ENCODE results near the gene INO80.

INO80 gene

DNA sequence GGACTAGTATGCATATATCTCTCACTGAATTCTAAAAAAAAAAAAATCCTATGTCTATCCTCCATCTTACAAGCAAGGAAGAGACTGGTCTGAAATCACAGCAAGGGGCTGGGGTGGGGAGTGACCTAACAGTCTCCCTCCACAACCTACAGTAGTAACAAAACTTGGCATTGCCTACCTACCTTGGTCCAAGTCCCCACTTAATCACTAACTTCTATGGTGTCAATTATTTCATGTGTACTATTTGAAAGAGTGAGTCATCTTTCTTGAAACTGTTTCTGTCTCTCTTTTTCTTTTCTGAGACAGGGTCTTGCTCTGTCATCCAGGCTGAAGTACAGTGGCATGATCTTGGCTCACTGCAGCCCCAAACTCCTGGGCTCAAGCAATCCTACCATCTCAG is 126.0 kb downstream of the INO80 start:
- H4K20me1 ChIP-seq (ENCODE audit: insufficient read depth) = no peaks in the 10 kb centered on the region
- H3K4me3 ChIP-seq (IDR thresholded peaks at IDR 0.05; ENCODE audit: insufficient read depth, low read depth, low read length) = no peak overlapping the region
- H3K4me2 ChIP-seq = no peak overlapping the region
- peaks cover 4% of the 10 kb centered on the region for H3K4me1 ChIP-seq (ENCODE audit: low read depth, poor library complexity, severe bottlenecking)
- no peak overlapping the region for H2AFZ ChIP-seq (ENCODE audit: low read depth)
- H3K27ac ChIP-seq = no peak overlapping the region
- no peaks in the 10 kb centered on the region for H3K79me2 ChIP-seq (ENCODE audit: insufficient read depth, low read depth)
- no peaks in the 10 kb centered on the region for H3K27me3 ChIP-seq (ENCODE audit: insufficient read depth, low read depth)
- H3K36me3 ChIP-seq (ENCODE audit: insufficient read depth) = peaks cover 3% of the 10 kb centered on the region; the same call in 1 of the 2 replicates
- H3K9ac ChIP-seq = no peak overlapping the region
- TF ChIP-seq CTCF (conservative IDR thresholded peaks at IDR 0.05; ENCODE audit: low read depth, low read length) = no peak

DNA sequence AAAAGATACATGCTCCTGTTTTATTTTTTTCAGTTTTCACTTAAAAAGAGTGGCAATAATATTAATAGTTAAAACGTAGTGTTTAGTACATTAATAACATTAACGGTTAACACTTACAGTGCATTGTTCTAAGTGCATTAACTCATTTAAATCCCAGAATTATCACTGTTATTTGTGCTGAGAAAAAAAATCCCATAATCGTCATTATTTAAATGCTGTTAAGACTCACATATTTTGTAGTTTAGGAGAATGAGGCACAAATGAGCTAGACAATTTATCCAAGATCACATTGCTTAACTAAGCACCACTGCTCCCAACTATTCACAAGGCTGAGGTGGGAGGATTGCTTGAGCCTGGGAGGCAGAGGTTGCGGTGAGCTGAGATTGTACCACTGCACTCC is 127.9 kb downstream of the INO80 start:
- TF ChIP-seq CTCF (conservative IDR thresholded peaks at IDR 0.05; ENCODE audit: low read depth, low read length) = no peak
- H3K36me3 ChIP-seq (ENCODE audit: insufficient read depth) = peaks cover 10% of the 10 kb centered on the region; the same call in 1 of the 2 replicates

DNA sequence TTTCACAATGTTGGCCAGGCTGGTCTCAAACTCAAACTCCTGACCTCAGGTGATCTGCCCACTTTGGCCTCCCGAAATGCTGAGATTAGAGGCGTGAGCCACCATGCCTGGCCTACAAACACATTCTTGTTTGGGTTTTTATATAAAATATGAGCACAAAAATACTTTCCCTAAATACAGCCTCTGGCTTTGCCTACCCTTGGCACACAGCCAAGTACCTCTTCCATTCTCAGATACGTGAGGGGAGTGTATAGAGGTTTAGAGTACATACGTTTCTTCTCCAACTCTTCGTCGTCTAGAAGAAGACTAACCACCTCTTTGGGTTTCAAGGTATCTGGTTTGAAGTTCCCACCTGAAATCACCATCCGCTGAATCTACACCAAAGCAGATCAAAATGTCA is 129.3 kb downstream of the INO80 start:
- H3K27ac ChIP-seq = no peak overlapping the region
- H3K79me2 ChIP-seq (ENCODE audit: insufficient read depth, low read depth) = no peaks in the 10 kb centered on the region
- H3K27me3 ChIP-seq (ENCODE audit: insufficient read depth, low read depth) = no peaks in the 10 kb centered on the region
- no peak overlapping the region for H2AFZ ChIP-seq (ENCODE audit: low read depth)
- peaks cover 4% of the 10 kb centered on the region for H3K4me1 ChIP-seq (ENCODE audit: low read depth, poor library complexity, severe bottlenecking)
- no peak overlapping the region for H3K4me2 ChIP-seq
- peaks cover 10% of the 10 kb centered on the region; the same call in 1 of the 2 replicates for H3K36me3 ChIP-seq (ENCODE audit: insufficient read depth)
- H4K20me1 ChIP-seq (ENCODE audit: insufficient read depth) = no peaks in the 10 kb centered on the region
- no peak overlapping the region for H3K4me3 ChIP-seq (IDR thresholded peaks at IDR 0.05; ENCODE audit: insufficient read depth, low read depth, low read length)
- no peak overlapping the region for H3K9ac ChIP-seq
- TF ChIP-seq CTCF (conservative IDR thresholded peaks at IDR 0.05; ENCODE audit: low read depth, low read length) = no peak

More for the DNA sequence above, 127.9 kb downstream of the INO80 start:
- H3K9ac ChIP-seq = no peak overlapping the region
- H3K79me2 ChIP-seq (ENCODE audit: insufficient read depth, low read depth) = no peaks in the 10 kb centered on the region
- peaks cover 4% of the 10 kb centered on the region for H3K4me1 ChIP-seq (ENCODE audit: low read depth, poor library complexity, severe bottlenecking)
- H3K27ac ChIP-seq = no peak overlapping the region
- no peaks in the 10 kb centered on the region for H4K20me1 ChIP-seq (ENCODE audit: insufficient read depth)
- H3K4me2 ChIP-seq = no peak overlapping the region
- H2AFZ ChIP-seq (ENCODE audit: low read depth) = no peak overlapping the region
- no peak overlapping the region for H3K4me3 ChIP-seq (IDR thresholded peaks at IDR 0.05; ENCODE audit: insufficient read depth, low read depth, low read length)
- no peaks in the 10 kb centered on the region for H3K27me3 ChIP-seq (ENCODE audit: insufficient read depth, low read depth)

DNA sequence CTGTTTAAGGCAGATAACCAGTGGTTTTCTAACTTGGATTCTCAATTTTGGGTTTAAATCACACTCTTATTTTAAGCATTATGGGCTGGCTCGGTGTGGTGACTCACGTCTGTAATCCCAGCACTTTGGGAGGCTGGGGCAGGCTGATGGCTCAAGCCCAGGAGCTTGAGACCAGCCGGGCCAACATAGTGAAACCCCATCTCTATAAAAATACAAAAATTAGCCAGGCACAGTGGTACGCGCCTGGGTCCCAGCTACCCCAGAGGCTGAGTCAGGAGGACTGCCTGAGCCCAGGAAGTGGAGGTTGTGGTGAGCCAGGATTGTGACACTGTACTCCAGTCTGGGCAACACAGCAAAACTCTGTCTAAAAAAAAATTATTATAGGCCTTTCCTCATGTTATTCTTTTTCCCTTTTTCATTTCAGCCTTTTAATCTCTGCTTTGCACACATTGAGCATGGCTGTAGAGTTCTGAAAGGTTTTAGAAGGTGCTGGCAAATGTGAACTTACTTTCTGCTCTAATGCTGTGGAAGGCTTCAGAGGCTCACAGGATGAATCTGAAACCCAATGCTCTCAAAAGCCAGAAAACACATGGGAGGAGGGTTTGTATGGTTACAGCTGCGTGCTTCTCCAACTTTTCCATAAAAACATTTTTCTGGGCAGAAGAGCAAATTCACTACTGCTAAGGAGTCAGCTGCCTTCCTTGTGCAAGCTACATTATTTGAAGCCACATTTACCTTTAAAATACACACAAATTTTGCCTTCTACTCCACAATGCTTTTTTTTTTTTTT is 130.3 kb downstream of the INO80 start:
- H3K4me3 ChIP-seq (IDR thresholded peaks at IDR 0.05; ENCODE audit: insufficient read depth, low read depth, low read length) = no peak overlapping the region
- no peak overlapping the region for H3K27ac ChIP-seq
- H3K36me3 ChIP-seq (ENCODE audit: insufficient read depth) = peaks cover 10% of the 10 kb centered on the region; the same call in 1 of the 2 replicates
- H3K4me2 ChIP-seq = no peak overlapping the region
- no peak overlapping the region for H3K9ac ChIP-seq
- no peaks in the 10 kb centered on the region for H3K79me2 ChIP-seq (ENCODE audit: insufficient read depth, low read depth)
- no peak overlapping the region for H2AFZ ChIP-seq (ENCODE audit: low read depth)
- no peaks in the 10 kb centered on the region for H4K20me1 ChIP-seq (ENCODE audit: insufficient read depth)
- no peak for TF ChIP-seq CTCF (conservative IDR thresholded peaks at IDR 0.05; ENCODE audit: low read depth, low read length)
- H3K27me3 ChIP-seq (ENCODE audit: insufficient read depth, low read depth) = no peaks in the 10 kb centered on the region
- peaks cover 4% of the 10 kb centered on the region for H3K4me1 ChIP-seq (ENCODE audit: low read depth, poor library complexity, severe bottlenecking)

Measured in KMS-11 (cell line).